GM12801 (cell line): ENCODE measurements around the gene KRTAP4-16.
"Not testable (repeated sequence)": the region's sequence is repeated elsewhere in the genome, so short reads cannot be mapped to it uniquely, and the experiment has no call there.

Source experiments
- CTCF ChIP-seq: IDR thresholded peaks from one replicate; pipeline ENCODE4 v1.5.1; 2011; ENCODE audit warnings: control low read depth; ENCODE audit not compliant: insufficient read length; ENCODE audit errors: extremely low read depth

KRTAP4-16 gene

GRCh38 chr17:41123991-41124371 lies 22.0 kb upstream of the KRTAP4-16 start, which contains the start of gene KRTAP4-12:
TSS of gene KRTAP4-12 (minus strand) at chr17:41124182. CDS start at chr17:41124122, 60 bp downstream.
- not testable (repeated sequence) for TF ChIP-seq CTCF

DNA sequence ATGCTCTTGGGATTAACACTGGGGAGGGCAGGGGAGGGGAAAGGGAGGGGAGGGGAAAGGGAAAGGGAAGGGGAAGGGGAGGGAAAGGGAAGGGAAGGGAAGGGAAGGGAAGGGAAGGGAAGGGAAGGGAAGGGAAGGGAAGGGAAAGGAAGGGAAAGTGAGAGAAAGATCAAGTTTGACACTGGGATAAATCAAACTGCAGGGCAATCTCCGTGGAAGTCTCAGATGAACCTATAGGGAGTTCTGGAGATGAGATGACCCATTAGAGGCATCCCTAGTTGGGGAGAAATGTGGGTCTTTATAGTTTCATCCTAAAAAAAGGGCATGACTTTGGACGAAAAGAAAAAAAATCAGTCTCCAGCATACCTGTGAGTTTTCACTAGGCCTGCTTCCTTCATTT lies 19.7 kb upstream of the KRTAP4-16 start:
- no peak for TF ChIP-seq CTCF

- no peak for TF ChIP-seq CTCF
Observed at GRCh38 chr17:41118721-41119120, 16.7 kb upstream of the KRTAP4-16 start.

DNA sequence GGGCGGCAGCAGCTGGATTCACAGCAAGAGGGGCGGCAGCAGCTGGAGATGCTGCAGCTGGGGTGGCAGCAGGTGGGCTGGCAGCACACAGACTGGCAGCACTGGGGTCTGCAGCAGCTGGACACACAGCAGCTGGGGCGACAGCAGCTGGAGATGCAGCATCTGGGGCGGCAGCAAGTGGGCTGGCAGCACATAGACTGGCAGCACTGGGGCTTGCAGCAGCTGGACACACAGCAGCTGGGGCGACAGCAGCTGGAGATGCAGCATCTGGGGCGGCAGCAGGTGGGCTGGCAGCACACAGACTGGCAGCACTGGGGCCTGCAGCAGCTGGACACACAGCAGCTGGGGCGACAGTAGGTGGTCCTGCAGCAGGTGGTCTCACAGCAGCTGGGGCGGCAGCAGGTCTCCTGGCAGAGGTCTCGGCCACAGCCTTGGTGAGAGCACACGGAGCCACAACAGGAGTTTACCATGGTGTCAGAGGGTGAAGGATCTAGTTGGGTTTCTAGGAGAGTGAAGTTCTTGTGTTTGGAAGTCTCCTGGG lies 15.9 kb upstream of the KRTAP4-16 start, which contains the start of gene KRTAP4-11:
Gene KRTAP4-11, minus strand, starts transcription at position 528 of the 541 bp plus-strand sequence. Its CDS starts 58 bp downstream, at position 470.
- not testable (repeated sequence) for TF ChIP-seq CTCF

DNA sequence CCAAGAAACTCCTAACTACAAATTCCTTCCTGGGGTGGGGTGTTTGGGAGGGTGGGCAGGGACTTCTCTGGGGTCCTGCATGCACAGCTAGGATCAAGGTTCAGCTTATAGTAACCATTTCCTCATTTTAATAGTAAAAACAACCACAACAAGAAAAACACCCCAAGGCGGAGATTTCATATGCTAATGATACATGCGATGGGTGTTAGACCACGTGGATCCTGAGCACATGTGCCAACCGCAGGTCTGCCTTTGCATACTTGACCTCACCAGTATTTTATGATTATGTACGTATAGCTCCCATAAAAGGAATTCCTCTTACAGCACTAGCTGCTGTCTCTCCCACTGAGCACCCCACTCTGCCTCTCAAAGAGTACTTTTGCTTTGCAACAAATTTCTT lies 14.3 kb upstream of the KRTAP4-16 start:
- no peak for TF ChIP-seq CTCF

GRCh38 chr17:41111151-41111885 lies 9.3 kb upstream of the KRTAP4-16 start:
- no peak for TF ChIP-seq CTCF

DNA sequence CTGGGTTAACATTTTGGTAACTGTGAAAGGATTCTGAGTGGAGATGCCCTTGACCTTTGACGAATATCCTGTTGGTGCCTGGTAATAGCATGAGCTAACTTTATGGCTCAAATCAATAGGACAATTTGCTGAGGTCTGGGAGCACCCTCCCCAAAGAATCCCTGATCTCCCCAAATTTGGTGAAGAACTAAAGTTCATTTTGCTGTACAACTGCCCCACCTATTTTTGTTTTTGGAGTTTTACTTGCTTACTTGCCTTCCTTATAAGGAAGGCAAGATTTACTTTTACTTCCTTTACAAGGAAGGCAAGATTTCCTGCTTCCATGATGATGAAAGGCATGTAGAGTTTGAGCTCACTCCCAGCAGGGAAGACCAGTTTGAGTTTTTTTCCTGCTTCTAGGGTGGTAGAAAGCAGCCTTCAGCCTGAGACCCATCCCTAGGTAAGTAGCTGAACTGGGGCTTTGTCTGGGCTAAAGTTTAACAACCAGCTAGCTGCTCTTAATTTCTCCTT lies 6.0 kb upstream of the KRTAP4-16 start:
- no peak for TF ChIP-seq CTCF
